ENCODE results near the gene TBC1D9. TPM values are rescaled to one million over a fixed set of nuclear protein-coding genes. Genes with fewer than 3 reads are reported as not detected.

The TBC1D9 gene
- polyA plus RNA-seq, 2 of the 4 experiments (the other 2 are of a cell fraction) = 5.6 to 11.8 TPM

DNA sequence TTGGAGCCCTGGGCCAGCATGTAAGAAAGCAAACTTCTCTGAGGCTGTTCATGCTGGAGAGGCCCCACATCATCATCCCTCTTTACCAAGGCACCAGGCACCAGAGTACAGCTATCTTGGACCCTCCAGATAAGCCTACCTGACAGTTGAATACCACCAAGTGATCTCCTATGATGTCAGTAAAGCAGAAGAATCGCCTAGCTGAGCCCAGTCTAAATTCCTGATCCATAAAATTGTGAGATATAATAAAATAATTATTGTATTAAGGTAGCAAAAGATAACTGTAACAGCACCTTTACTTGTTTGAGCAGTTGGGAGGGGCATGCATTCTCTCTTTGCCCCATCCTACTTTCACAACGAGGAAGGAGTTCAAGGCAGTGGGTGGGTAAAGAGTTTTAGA lies 184.6 kb downstream of the TBC1D9 start:
- Histone ChIP-seq H3K4me2 (no peak overlapping the region), H3K4me1 (no peaks in the 10 kb centered on the region), H3K4me3 (no peak overlapping the region), H3K27ac (no peak overlapping the region), H3K9me3 (peaks cover 8% of the 10 kb centered on the region; the same call in 2 of the 3 replicates)
- CTCF ChIA-PET = no interaction called here
- POLR2A ChIA-PET = no interaction called here
- DNase-seq (ENCODE audit: low read depth in 1 of 2, low spot score in 1 of 2) (no peak), FAIRE-seq (no peak), ATAC-seq (no peak)
- no peak for TF ChIP-seq FOSB (CRISPR knock-in tag; IDR thresholded peaks at IDR 0.05)
- 7% methylated on average over 2 of the region's 2 CpGs for whole genome bisulfite sequencing (ENCODE audit: missing lambda C conversion rate)

Small RNA genes lying within 50 kb of the gene (small RNA-seq; reads per million reads assigned to genes)
- gene AC108019.1 (0 reads per million in 6 experiments), gene RF00019 (0 reads per million in 6 experiments), gene RN7SL152P (0 reads per million in 6 experiments), gene RNY1P14 (0 reads per million in 6 experiments)

Other genes with a start within 250 kb of the TBC1D9 start
- 24.3 and 36.6 TPM in 2 replicates for gene ELMOD2, start 232.2 kb downstream of the TBC1D9 start, polyA plus RNA-seq (2011; rRNA removed)
- gene ELMOD2, start 232.2 kb downstream of the TBC1D9 start, polyA plus RNA-seq (2017; fragmentation: RNase III; extraction: RNeasy Plus Mini Kit Qiagen cat#74134 plus additional on column Dnase treatment) = 10.6 to 12.9 TPM (median 11.8 TPM) in 3 replicates
- 0.13 TPM in 1 of 2 replicates, not detected in the other for gene UCP1, start 187.4 kb downstream of the TBC1D9 start, polyA plus RNA-seq (2011; rRNA removed)
- gene UCP1, start 187.4 kb downstream of the TBC1D9 start, polyA plus RNA-seq (2017; fragmentation: RNase III; extraction: RNeasy Plus Mini Kit Qiagen cat#74134 plus additional on column Dnase treatment) = not detected in 3 replicates